NCI-H1694 treated with DMSO at 0.1 percent for 48 hours (cell line): Measurements from ENCODE around the gene RALGPS1.

Experiments
- DNase-seq: peaks from one replicate; lab custom pipeline; 2025; lab: John Stamatoyannopoulos, UW

The RALGPS1 gene

DNA sequence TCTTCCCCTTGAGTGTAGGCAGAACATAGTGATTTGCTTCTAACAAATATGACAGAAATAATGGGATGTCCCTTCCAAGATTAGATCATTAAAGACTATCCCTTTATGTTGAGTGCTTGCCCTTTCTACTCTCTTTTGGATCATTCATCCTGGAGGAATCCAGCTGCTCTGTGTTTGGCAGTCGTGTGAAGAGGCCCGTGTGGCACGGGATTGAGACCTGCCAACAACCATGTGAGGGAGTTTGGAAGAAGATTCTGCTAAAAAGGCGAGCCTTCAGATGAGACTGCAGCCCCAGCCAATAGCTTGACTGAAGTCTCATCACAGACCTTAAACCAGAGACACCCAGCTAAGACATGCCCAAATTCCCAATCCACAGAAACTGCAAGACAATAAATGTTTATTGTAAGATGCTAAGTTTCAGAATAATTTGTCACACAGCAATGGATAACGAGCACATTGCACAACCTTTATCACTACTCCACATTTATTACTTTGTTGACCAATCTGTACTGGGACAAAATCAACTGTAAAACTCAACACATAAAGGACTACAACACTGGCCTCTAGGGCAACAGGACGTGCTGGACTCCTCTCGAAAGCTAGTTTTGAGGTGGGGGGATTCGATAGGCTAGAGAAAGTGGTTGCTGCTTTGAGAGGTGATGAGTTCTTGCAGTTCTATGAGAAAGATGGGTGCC is 165.0 kb downstream of the RALGPS1 start:
- DNase-seq = no peak

- DNase-seq = no peak
Observed at GRCh38 chr9:127081250-127082185, 166.9 kb downstream of the RALGPS1 start.

DNA sequence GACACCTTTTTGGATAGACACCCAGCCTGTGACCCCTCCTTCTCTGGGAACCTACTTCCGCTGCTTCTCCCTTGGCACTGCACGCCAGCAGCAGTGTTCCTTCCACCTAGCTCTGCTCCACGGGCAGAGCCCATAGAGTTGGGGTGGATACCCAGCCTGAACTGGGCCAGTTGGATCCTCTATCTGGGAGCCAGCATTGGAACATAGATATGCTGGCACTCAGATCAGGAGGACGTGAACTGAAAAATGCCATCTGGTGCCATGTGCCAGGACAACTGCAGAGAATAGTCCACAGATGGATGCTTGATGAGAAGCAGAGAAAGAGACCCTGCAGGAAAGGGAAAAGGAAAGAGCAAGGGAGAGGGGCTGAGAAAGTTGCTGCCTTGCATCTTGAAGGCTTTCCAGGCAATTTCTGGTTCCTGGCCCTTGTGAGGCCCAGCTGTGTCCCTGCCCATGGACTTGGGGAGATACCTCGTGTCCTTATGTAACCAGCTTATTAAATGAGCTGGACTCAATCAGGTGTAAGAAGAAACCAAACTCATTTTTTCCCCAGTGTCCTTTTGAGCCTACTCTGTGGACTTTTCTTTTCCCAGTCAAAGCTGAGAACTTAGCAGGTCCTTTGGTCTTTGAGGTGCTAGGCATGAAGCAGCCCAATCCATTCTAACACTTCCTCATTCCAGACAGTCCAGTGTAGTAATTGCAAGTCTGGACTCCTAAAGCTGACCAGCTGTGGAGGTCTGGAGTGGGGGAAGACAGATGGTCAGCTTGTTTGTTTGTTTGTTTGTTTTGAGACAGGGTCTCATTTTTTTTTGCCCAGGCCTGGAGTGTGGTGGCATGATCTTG is 168.8 kb downstream of the RALGPS1 start:
- DNase-seq = peak; percentile 42

DNA sequence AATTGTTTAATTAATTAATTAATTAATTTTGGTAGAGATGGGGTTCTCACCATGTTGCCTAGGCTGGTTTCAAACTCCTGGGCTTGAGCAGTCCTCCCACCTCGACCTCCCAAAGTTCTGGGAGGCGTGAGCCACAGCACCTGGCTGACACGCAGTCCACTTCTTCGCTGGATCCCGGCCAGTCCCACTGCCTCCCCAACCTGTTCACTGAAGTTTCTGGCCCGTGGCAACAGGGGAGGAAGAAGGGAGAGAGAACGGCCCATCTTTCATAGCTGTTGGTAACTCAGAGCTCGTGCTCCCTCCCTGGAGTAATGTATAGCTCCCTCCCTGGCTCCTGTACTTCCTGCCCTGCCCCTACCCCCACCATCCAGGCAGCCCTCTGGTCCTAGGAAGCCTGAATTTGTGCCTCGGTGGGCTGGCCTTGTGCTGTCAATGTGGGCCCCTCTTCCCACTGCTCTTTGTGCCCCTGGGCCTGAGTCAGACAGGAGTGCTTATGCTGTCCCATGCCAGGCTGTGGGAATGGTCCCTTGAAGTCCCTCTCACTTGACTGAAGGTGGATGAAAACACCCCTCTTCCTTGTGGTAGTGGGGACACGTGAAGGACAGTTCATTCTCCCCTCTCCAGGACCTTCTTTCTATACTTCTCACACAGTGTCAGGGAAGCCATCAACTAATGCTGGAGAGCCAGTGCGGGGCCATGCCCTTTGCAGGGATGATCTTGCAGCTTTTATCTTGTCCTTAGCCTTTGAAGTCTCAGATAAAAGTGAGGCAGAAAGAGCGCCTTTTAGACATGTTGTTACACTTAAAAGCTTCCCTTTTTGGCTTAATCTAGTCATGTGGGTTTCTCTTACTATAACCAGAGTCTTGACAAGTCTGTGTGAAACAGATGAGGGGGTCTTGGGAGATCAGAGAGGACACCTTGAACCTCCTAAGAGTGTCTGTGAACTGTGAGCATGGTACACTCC is 169.8 kb downstream of the RALGPS1 start:
- DNase-seq = no peak

GRCh38 chr9:127085186-127085585 is 170.6 kb downstream of the RALGPS1 start:
- no peak for DNase-seq

DNA sequence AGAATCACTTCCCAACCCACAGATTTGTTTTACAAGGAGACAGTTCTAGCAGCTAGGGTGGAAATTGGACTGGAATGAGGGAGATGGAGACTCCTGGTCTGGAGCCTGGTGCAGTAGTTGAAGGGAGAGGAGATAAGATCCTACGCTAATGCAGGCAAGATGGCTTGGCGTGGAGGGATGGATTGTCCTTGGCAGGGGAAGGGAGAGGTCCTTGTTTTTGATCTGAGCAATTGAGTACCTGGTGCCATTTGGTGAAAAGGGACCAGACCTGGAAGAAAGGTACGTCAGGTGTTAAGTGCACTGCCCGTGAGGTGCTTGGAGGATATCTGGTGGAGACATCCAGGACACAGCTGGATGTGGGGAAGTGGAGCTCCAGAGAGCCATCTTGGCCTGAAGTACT is 172.2 kb downstream of the RALGPS1 start:
- DNase-seq = no peak

DNA sequence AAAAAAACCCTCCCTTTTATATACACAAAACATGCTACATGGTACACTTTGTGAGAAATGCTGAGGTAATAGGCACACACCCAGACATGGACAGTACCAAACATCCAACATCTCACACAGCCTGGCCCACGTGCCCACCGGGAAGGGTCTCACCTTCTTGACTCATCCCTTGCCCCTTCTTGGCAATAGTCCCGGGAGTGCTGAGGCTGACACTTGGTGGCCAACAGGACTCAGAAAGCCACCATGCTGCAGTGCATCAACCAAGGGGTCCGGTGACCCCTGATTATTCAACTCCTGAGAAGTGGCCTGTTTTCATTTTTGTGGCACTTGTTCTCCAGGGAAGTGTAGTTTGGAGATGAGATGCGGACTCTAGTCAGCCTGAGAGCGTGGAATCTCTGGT is 172.8 kb downstream of the RALGPS1 start:
- DNase-seq = no peak

- no peak for DNase-seq
Observed at GRCh38 chr9:127087836-127088235, 173.3 kb downstream of the RALGPS1 start.

DNA sequence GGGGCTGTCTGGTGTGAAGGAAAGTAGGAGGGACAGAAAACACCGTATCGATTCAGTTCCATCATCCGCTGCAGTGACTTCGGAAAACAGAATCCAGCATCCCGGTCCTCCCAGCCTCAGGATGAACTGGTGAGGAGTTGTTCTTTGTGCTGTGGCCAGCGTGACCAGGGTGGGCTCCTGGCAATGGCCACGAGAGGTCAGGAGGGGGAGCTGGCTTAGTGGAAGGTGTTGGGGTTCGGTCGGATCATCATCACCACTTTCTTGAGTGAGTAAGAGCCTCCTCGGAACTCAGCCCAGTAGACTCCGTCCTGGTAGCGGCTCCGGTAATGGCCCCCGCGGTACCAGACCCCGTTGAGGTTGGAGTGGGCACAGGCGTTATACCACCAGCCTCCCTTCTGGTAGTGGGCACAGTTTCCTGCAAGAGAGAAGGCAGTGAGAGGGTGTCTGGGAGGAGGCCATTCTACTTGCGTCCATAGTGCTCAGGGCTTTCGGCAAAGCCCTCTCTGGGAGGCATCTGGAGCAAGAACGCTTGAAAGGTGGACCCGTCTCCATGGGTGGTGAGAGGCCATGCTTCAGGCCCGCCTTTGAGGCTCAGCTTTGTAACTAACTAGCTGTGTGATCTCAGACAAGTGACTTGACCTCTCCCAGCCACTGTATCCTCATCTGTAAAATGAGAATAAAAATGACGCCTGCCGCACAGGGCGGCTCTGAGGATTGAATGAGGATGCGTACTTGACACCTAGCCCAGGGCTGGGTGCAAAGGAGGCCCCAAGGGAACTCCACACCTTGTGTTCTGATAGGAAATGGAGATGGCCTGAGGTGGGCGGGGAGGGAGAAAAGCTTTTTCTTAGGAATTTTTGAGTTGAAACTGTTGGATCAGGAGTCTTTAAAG is 174.4 kb downstream of the RALGPS1 start:
- DNase-seq = no peak

- no peak for DNase-seq
Observed at GRCh38 chr9:127089631-127090081, 175.1 kb downstream of the RALGPS1 start.

DNA sequence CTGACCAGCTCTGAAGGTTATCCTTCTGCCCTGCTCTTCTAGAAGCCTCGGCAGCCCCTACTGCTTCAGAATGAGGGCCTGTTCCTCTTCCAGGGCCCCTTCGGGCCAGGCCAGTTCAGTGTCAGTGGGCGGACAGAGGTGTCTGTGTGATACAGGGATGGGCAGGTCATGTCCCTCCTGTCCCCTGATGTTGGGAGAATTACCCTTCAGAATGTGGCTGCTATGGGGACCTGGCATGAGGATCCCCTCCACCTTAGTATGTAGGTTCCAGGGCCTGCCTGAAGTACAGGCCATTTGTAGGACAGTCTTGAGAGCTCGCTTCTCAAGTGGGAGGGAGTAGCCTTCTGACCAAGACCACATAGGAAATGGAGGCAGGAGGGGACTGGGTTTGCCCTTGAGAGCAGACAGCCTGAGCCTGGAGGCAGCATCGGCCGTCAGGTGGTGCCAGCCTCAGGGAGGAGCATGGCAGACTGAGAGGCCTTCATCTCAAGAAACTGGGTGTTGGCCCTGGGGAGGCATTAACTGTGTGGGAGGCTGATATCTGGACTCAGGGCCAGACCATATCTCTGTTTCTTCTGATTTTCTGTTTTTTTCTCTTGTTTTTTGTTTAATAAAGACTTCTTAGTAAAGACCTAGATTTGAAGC is 175.9 kb downstream of the RALGPS1 start:
- no peak for DNase-seq

GRCh38 chr9:127091526-127091925 is 176.9 kb downstream of the RALGPS1 start:
- no peak for DNase-seq

GRCh38 chr9:127092041-127092608 is 177.5 kb downstream of the RALGPS1 start:
- no peak for DNase-seq

DNA sequence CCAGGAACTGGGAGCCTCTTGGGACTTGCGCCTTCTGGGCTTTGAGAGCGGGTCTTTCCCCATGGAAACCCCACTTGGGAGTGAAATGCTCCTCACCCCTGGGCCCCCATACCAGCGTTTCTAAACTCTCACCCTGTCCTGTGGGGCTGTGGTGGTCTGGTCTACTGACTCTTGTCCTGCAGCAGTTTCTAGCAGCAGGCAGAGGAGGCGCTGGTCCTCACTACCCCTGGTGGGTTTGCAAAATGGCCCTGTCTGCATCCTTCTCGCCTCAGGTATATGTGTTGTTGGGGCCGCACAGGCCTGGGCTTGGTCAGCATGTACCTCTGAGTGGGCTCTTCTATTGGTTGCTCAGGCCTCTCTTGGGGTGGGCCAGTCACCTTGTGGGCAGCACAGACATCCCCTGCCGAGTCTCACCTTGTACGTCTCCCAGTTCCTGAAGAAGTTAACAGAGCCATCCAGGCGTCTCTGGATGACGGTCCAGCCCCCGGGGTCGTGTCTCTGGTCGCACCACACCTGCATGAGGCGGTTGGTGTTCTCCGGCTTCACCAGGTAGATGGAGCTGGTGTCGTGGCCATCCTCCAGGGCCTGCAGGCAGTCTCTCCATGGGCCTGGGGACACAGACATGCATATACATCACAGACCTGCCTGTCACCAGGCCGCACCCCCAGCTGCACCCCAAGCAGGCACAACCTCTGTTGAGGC is 178.9 kb downstream of the RALGPS1 start:
- no peak for DNase-seq

DNA sequence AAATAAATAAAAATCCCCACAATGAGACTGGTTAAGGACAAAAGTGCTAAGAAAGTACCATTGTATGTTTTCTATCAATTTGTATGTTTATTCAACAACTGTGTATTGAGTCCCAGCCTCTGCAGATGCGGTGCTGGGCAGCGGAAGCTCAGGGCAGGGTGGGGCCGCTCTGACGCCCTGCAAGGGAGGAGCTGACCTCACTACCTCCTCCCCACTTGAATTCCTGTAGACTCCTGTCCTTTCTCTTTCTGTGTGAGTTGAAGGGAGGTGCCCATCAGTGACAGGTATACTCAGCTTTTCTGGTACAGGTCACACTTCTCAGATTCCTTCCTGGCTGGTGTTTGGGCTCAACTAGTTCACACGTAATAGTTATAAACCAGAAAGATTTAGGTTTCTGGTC is 180.8 kb downstream of the RALGPS1 start:
- no peak for DNase-seq

- DNase-seq = no peak
Observed at GRCh38 chr9:127096208-127096607, 181.6 kb downstream of the RALGPS1 start.

DNA sequence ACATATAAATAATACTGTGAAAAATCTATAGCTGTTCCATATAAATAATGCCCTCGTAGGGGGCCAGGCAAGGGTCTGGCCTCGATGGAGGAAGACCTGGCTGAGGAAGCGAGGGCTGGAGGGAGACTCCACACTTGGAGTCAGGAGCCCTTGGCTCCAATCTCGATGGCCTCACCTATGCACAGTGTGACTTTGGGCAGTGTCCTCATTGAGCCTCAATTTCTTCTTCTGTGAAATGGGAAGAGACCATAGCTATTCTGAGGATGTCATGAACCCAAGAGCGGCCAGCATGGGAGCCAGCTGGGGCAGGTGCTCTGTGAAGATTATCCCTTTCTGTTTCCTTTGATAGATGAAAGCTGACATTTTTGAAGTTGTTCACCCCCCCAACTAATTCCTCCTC is 183.1 kb downstream of the RALGPS1 start:
- DNase-seq = no peak

- DNase-seq = no peak
Observed at GRCh38 chr9:127098916-127099553, 184.5 kb downstream of the RALGPS1 start.
